HG02870 (cell line): Measurements from ENCODE around the gene BHLHA15.
A peak's percentile ranks its signal among the peaks of the same experiment; 100 is the strongest.

ENCODE experiments used
- ATAC-seq: cut with Tn5 transposase; IDR thresholded peaks from one replicate; pipeline ENCODE4 v1.9.1; 2021; ENCODE audit warnings: mild to moderate bottlenecking, moderate library complexity; ENCODE audit not compliant: unreplicated experiment

BHLHA15 gene

GRCh38 chr7:98211221-98211675 lies at the start of gene BHLHA15:
Gene BHLHA15 (plus strand): TSS chr7:98211439. CDS start chr7:98212310, 871 bp downstream.
- ATAC-seq, result no peak

GRCh38 chr7:98162758-98163157 lies 48.5 kb upstream of the BHLHA15 start:
- no peak for ATAC-seq

DNA sequence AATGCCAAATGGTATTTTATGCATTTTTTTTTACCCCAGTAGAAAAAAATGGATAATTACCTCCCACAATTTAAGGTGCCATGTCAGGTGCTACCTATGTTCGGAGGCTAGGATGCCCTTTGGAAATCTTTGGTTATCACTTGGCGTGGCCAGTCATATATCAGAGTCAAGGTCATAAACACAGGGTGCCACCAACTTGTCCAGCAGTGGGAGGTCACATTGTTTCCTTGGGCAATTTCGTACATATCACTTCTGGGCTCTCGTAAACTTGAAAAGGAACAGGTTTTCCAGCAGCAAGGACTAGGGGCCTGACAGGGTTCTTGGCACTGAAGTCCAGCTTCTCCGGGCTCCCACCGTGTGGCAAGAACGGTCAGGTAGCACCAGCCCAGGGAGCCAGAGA lies 48.0 kb upstream of the BHLHA15 start:
- ATAC-seq, result no peak

DNA sequence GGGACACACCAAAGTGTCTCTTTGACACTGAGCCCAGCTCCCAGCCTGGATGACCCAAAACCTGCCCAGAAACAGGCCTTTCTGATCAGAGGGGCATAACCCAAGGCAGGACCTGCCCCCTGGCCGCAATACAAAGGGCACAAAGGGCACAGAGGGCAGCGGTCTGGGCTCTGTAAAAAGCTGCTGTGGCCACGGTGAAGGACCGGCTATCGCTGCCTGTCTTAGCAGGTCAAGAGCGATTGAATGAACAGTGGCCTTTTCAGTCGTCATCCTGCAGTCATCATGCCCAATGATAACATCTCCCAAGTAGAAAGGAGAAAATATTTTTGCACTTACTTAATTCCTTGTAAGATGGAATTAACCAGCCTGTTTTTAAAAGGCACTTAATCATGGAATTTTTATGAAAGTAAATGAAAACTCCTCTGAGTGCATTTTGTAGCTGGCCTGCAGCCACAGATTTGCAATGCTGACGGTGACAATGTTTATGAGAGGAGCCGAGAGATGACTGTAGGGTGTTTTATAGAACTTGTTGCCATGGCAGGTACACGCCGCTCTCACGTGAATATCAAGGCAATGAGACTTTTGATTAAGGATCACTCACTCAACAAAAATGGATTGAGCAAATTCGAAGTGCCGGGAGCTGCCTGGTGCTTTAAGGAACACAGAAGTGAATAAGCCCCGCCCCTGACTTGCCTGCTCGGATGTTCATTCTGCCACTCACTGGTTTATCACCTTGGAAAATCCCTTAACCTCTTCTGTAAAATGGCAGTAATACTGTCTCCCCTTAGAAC lies 47.3 kb upstream of the BHLHA15 start:
- ATAC-seq, result no peak

DNA sequence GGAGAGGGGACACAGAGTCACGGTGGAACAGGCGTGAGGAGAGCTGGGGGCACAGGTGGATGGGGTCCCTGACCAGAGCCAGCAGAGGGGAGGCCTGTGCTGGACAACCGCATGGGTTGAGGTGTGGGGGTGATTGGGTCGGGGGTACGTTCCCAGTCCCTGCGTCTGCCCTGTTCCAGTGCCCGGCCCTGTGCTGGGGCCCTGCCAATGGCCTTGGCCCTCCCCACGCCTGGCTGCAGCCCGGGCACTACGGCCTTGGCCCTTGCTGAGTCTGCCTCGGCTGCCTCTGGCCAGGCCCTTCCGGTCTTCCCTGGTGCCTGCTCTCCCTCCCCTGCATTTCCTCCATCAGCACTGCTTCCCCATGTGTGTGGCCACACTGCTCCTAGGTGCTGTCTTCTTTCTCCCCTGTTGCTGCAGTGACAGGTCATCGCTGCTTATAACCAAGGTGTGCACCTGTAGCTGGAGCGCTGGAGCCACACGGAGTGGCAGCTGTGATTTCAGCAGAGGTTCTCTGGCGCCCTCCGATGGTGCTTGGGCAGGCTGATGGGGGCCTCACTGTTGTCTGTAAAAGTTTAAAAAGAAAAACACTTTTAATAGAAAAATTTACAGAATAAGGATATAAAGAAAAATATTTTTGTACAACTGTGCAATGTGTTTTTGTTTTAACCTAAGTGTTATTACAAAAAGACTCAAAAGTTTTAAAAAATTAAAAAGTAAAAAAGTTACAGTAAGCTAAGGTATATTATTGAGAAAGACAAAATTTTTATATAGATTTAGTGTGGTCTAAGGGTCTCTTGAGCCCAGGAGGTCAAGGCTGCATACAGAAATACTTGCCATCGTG lies 45.2 kb upstream of the BHLHA15 start:
- peak; percentile 70 for ATAC-seq

DNA sequence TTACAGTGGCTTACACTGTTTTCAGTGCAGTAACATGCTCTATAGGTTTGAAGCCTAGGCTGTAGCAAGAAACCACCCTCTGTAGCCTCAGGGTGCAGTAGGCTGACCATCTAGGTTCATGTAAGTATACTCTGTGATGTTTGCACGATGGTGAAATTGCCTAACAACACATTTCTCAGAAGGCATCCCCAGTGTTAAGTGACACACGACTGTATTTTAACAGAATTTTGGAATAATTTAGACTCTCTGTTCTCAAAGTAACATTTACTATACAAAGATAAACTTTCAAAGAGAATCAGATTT lies 44.6 kb upstream of the BHLHA15 start:
- no peak for ATAC-seq

DNA sequence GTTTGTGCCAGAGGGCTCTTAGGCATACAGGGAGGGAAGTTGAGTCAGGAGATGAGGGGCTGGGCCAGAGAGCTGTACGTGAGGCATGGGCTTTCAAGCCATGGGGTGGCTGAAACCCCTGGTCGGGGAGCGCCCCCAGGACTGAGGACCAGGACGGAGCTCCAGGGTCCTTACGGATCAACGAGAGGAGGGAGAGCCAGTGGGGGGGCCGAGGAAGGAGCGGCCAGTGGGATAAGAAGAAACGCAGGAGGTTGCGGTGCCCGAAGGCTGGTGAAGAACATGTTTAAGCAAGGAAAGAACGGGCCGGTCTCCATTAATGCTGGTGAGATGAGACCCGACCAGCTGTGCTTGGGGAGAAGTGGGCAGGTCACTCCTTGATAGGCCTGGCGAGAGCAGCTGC lies 43.6 kb upstream of the BHLHA15 start:
- no peak for ATAC-seq

GRCh38 chr7:98168181-98168903 lies 42.9 kb upstream of the BHLHA15 start:
- no peak for ATAC-seq

GRCh38 chr7:98168904-98169621 lies 42.2 kb upstream of the BHLHA15 start:
- no peak for ATAC-seq

GRCh38 chr7:98170966-98171365 lies 40.3 kb upstream of the BHLHA15 start:
- no peak for ATAC-seq

DNA sequence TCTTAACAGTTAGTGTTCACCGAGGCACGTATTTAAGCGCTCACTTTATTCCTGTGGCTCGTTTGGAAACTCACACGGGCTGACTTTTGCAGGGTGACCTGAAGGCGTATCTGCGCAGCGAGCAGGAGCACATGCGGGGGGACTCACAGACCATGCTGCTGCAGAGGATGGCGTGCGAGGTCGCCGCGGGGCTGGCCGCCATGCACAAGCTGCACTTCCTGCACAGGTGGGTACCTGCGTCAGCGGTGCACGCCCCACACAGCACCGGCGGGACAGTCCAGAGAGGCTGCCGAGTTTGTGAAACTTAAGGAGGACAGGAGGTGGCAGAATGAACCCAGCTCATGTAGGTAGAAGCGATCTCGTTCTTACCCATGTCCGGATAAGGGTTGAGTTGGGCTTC lies 39.8 kb upstream of the BHLHA15 start:
- no peak for ATAC-seq

DNA sequence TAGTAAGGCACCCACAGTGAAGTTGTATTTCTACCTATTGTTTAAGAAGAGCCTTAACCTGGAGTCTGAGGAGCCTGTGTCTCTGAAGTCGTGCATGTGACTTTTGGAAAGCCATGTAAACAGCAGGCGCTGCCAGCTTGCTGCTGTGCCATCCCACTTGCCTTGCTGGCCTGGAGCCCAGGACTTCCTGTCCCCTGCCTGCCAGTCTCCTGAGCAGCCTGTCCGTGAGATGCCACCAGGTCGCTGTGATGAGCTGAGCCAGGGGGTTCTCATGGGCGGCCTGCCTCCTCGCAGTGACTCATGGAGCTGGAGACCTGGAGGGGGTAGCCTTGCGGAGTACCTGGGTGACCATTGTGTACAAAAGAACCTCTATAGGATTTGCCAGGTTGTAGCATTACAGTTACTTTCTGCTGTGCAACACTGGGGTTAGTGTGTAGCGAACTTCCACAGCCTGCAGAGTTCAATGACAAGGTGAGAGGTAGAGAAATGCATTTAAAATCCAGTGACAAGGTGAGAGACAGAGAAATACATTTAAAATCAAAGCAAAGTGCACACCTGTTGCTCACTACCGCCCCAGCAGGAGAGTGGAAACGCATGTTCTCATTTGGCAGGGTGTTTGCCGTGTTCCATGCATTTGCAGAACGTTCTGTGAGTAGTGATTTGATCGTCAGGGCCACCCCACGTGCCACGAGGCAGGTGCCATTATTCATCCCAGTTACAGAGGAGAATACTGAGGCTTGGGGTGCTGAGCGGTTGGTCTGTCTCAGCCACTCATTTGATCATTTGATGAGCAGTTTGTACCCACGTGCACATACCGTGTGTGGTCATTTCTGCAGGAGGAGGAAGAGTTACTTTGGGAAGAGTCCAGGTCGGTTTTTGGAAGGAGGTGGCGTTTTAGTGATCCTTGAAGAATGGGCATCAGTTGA lies 36.6 kb upstream of the BHLHA15 start:
- ATAC-seq, result no peak

DNA sequence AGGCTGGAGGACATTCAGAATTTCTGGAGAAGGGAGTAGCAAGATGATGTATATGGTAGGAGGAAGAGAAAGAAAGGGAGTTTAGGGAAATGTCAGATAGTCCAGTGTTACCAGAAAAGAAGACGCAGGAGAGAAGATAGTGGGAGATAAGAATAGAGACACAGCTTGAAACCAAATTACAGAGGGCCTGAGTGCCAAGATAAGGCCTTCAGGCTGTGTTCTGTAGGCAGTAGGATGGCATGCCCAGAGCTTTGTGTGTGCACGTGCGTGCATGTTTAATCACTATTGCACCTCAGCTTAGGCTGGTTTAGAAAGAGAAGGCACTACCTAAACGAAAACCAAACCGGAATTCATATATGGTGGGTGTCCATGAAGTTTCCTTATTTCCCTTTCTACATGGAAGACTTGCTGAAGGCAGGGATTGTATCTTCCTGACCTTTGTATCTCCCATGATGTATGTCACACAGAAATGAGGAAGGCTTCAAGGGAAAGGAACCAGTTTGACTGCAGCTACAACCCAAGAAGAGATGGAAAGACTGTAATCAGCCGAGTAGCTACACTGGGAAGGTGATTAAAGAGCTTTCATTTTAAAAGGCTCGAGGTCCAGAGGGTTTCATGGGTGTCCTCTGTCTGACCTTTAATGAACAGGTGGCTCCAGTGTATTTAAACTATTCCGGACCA lies 35.8 kb upstream of the BHLHA15 start:
- no peak for ATAC-seq

GRCh38 chr7:98177553-98177952 lies 33.7 kb upstream of the BHLHA15 start:
- ATAC-seq, result no peak

GRCh38 chr7:98178321-98178720 lies 32.9 kb upstream of the BHLHA15 start:
- ATAC-seq, result no peak

- no peak for ATAC-seq
Observed at GRCh38 chr7:98178762-98179490, 32.3 kb upstream of the BHLHA15 start.

GRCh38 chr7:98180751-98181150 lies 30.5 kb upstream of the BHLHA15 start:
- ATAC-seq, result no peak

DNA sequence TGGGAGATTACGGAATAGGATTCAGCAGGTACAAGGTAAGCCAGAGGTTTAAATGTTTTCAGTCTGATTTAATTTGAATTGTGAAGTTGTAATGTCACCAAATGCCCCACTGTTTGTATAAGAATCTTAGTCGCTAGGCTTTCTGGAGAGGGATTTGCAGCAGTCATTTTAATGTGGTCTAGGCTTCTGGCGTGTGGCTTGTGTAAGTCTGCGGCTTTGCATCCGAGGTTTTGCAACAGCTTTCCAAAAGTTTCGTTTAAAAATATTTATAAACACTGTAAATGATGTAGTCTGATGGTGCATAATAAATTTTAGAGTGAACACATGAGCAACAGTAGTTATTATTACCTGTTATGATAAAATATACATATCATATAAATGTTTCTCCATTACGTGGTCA lies 26.1 kb upstream of the BHLHA15 start:
- no peak for ATAC-seq
